GM19193 (cell line): ENCODE data around the gene C19orf25.

Experiments used
- POLR2A ChIP-seq: IDR thresholded peaks from 4 replicates; pipeline ENCODE4 v1.6.1; 2011; ENCODE audit not compliant: insufficient read depth, insufficient read length; ENCODE audit errors: extremely low read depth

C19orf25 gene

GRCh38 chr19:1441677-1442438 is 37.2 kb downstream of the C19orf25 start:
- no peak for TF ChIP-seq POLR2A

- TF ChIP-seq POLR2A: no peak
Observed at GRCh38 chr19:1441022-1441426, 38.0 kb downstream of the C19orf25 start.

GRCh38 chr19:1440418-1440801 is 38.6 kb downstream of the C19orf25 start:
- TF ChIP-seq POLR2A: no peak

- no peak for TF ChIP-seq POLR2A
Observed at GRCh38 chr19:1438933-1439354, 40.1 kb downstream of the C19orf25 start.

- peak; percentile 99 for TF ChIP-seq POLR2A
Observed at GRCh38 chr19:1438035-1438932, 40.7 kb downstream of the C19orf25 start, which contains the start of gene RPS15. RPS15 (plus strand) TSS chr19:1438396; CDS start chr19:1438426, 30 bp downstream.

- no peak for TF ChIP-seq POLR2A
Observed at GRCh38 chr19:1437609-1438008, 41.4 kb downstream of the C19orf25 start.

- no peak for TF ChIP-seq POLR2A
Observed at GRCh38 chr19:1435378-1435989, 43.5 kb downstream of the C19orf25 start.

- no peak for TF ChIP-seq POLR2A
Observed at GRCh38 chr19:1434577-1435060, 44.4 kb downstream of the C19orf25 start.

- no peak for TF ChIP-seq POLR2A
Observed at GRCh38 chr19:1434040-1434366, 45.0 kb downstream of the C19orf25 start.

GRCh38 chr19:1433119-1434039 is 45.6 kb downstream of the C19orf25 start:
- TF ChIP-seq POLR2A: no peak

- TF ChIP-seq POLR2A: no peak
Observed at GRCh38 chr19:1432507-1432887, 46.5 kb downstream of the C19orf25 start.

- no peak for TF ChIP-seq POLR2A
Observed at GRCh38 chr19:1431759-1432506, 47.1 kb downstream of the C19orf25 start.

- no peak for TF ChIP-seq POLR2A
Observed at GRCh38 chr19:1430246-1430645, 48.8 kb downstream of the C19orf25 start.
